Caco-2 (cell line): ENCODE data around the gene FOXF2. TPM values are rescaled to one million over a fixed set of nuclear protein-coding genes. Genes with fewer than 3 reads are reported as not detected.

Source experiments
- BruUV-seq: library from RNA; stranded (reverse); fragments of 400-500 nt; replicated peaks from 2 replicates; lab custom pipeline; 2021; lab: Mats Ljungman, UMichigan
- CTCF ChIA-PET: fragments of 300-600 bp; sonication (Branson Sonifier 250); formaldehyde crosslinking; loops from one replicate; lab custom pipeline; 2022; ENCODE audit warnings: antibody characterized with exemption; lab: Charles Lee
- POLR2A ChIA-PET: fragments of 300-600 bp; sonication (Branson Sonifier 250); formaldehyde crosslinking; loops from one replicate; lab custom pipeline; 2022; ENCODE audit warnings: antibody characterized with exemption; lab: Charles Lee
- DNase-seq, 2 experiments: peaks; one replicate each; pipeline versions ENCODE4 v3.0.0 to v3.0.0-alpha.2; 2020 to 2022
- H3K27me3 ChIP-seq: replicated peaks from 2 replicates; pipeline ENCODE4 v1.6.0; 2011; ENCODE audit warnings: low read length; ENCODE audit not compliant: control insufficient read depth, insufficient read depth
- H3K36me3 ChIP-seq: 2 replicates; pipeline ENCODE4 v1.5.1; 2011; ENCODE audit warnings: low read length; ENCODE audit not compliant: control insufficient read depth, insufficient read depth
- H3K4me1 ChIP-seq: fragments of 250-450 bp; sonication (Bioruptor Pico); 2 replicates; pipeline ENCODE4 v1.5.1; 2020; ENCODE audit warnings: mild to moderate bottlenecking
- H3K4me3 ChIP-seq: 2 replicates; pipeline ENCODE4 v1.5.1; 2011; ENCODE audit warnings: low read depth, mild to moderate bottlenecking, control low read depth, low read length
- H3K9me3 ChIP-seq: fragments of 250-450 bp; sonication (Bioruptor Pico); 2 replicates; pipeline ENCODE4 v1.5.1; 2020; ENCODE audit warnings: mild to moderate bottlenecking, moderate library complexity
- H3K27ac Mint-ChIP-seq: one replicate; pipeline ENCODE4 v1.8.0; 2022; ENCODE audit warnings: mixed read lengths; ENCODE audit not compliant: unreplicated experiment
- H3K27me3 Mint-ChIP-seq: one replicate; pipeline ENCODE4 v1.8.0; 2022; ENCODE audit warnings: mixed read lengths; ENCODE audit not compliant: insufficient read depth, unreplicated experiment
- H3K36me3 Mint-ChIP-seq: one replicate; pipeline ENCODE4 v1.8.0; 2022; ENCODE audit warnings: mild to moderate bottlenecking, mixed read lengths; ENCODE audit not compliant: insufficient read depth, unreplicated experiment
- H3K4me1 Mint-ChIP-seq: one replicate; pipeline ENCODE4 v1.8.0; 2022; ENCODE audit warnings: low read depth, mixed read lengths; ENCODE audit not compliant: unreplicated experiment
- H3K4me3 Mint-ChIP-seq: one replicate; pipeline ENCODE4 v1.8.0; 2022; ENCODE audit warnings: mild to moderate bottlenecking, moderate library complexity, mixed read lengths; ENCODE audit not compliant: unreplicated experiment
- H3K9me3 Mint-ChIP-seq: one replicate; pipeline ENCODE4 v1.8.0; 2022; ENCODE audit warnings: mixed read lengths; ENCODE audit not compliant: unreplicated experiment
- CTCF ChIP-seq, 2 experiments: fragments of 200-600 bp in 1 of 2; IDR thresholded peaks; 1 replicate in 1 of 2; 2 replicates in 1 of 2; pipeline versions ENCODE4 v1.5.1 to v1.8.0; 2011 to 2022; ENCODE audit warnings: antibody characterized with exemption in 1 of 2, control low read depth in 1 of 2, inconsistent platforms in 1 of 2, low read depth in 1 of 2, low read length in 1 of 2, mild to moderate bottlenecking in 1 of 2, moderate library complexity in 1 of 2; ENCODE audit not compliant: insufficient read depth in 1 of 2, severe bottlenecking in 1 of 2, unreplicated experiment in 1 of 2
- intact Hi-C: fragments of 100-400 bp; cut with micrococcal nuclease; formaldehyde crosslinking; loops from one replicate; pipeline ENCODE4 v1.10.0; 2022; ENCODE audit not compliant: unreplicated experiment
- total RNA-seq: library from RNA; stranded (reverse); gene quantifications from 2 replicates; pipeline ENCODE4 v1.2.3, GENCODE V29; 2022

FOXF2 gene
- total RNA-seq, 1 experiment from 2014 or later, result 0.88 TPM

GRCh38 chr6:1379788-1380147 is 9.6 kb upstream of the FOXF2 start:
- H3K27me3 Mint-ChIP-seq, result peaks cover 37% of the 10 kb centered on the region
- H3K4me3 Mint-ChIP-seq, result peak overlapping the region; percentile 50
- H3K36me3 Mint-ChIP-seq, result no peaks in the 10 kb centered on the region
- no peak overlapping the region for H3K4me3 ChIP-seq
- ChIA-PET CTCF (no interaction called here), POLR2A (no interaction called here)
- H3K4me1 ChIP-seq, result peaks cover 17% of the 10 kb centered on the region
- intact Hi-C loops, result loop anchor here (5.0 kb wide), 2 partner anchors 162 to 467 kb away; no protein-coding TSS in a partner anchor
- TF ChIP-seq CTCF (IDR thresholded peaks at IDR 0.05; ENCODE audit: insufficient read depth in 1 of 2, low read depth in 1 of 2, low read length in 1 of 2, severe bottlenecking in 1 of 2, unreplicated experiment in 1 of 2), result no peak
- no peaks in the 10 kb centered on the region for H3K9me3 Mint-ChIP-seq
- no peaks in the 10 kb centered on the region for H3K9me3 ChIP-seq
- DNase-seq, result no peak
- H3K27me3 ChIP-seq, result peaks cover 5% of the 10 kb centered on the region
- H3K27ac Mint-ChIP-seq, result no peak overlapping the region
- BruUV-seq, result no TSS peak
- no peaks in the 10 kb centered on the region for H3K4me1 Mint-ChIP-seq
- no peaks in the 10 kb centered on the region for H3K36me3 ChIP-seq

GRCh38 chr6:1380625-1381427 is 8.6 kb upstream of the FOXF2 start:
- H3K27me3 ChIP-seq, result peaks cover 5% of the 10 kb centered on the region
- POLR2A ChIA-PET, result no interaction called here
- intact Hi-C loops, result loop anchor here (1.0 to 5.0 kb wide), 3 partner anchors 164 to 584 kb away; no protein-coding TSS in a partner anchor

More at GRCh38 chr6:1380625-1381427, 8.6 kb upstream of the FOXF2 start:
- Mint-ChIP-seq H3K4me1 (no peaks in the 10 kb centered on the region), H3K36me3 (no peaks in the 10 kb centered on the region), H3K27ac (no peak overlapping the region), H3K9me3 (no peaks in the 10 kb centered on the region), H3K4me3 (peak overlapping the region; percentile 21), H3K27me3 (peaks cover 33% of the 10 kb centered on the region)
- no peak for DNase-seq
- Histone ChIP-seq H3K9me3 (no peaks in the 10 kb centered on the region), H3K36me3 (no peaks in the 10 kb centered on the region), H3K4me1 (peaks cover 17% of the 10 kb centered on the region), H3K4me3 (no peak overlapping the region)
- CTCF ChIA-PET, result interaction anchor here (0.6 to 1.7 kb wide), 12 partner anchors 16 to 804 kb away, joined by 3 to 10 read pairs (median 4); no protein-coding TSS in a partner anchor
- BruUV-seq, result no TSS peak
- no peak for TF ChIP-seq CTCF (IDR thresholded peaks at IDR 0.05; ENCODE audit: insufficient read depth in 1 of 2, low read depth in 1 of 2, low read length in 1 of 2, severe bottlenecking in 1 of 2, unreplicated experiment in 1 of 2)
